Measurements from ENCODE around the gene INSC. TPM values are rescaled to one million over a fixed set of nuclear protein-coding genes. Genes with fewer than 3 reads are reported as not detected.

INSC gene
- total RNA-seq, 6 donors from 2014 or later = 0.14 to 1.7 (median 1.0) TPM; not detected in 3

- WGBS, 2 donors = 2 to 6% methylated on average over 18 to 55 of the region's 60 CpGs
- DNase-seq (peak in 1 of 2 donors; percentile 78), ATAC-seq (ENCODE audit: low FRiP score in 2 of 2) (peak in 1 of 2 donors; percentile 38)
- peaks cover 0 to 4% (median 0%) of the 10 kb centered on the region in 4 donors for H3K9me3 ChIP-seq
- H3K27ac ChIP-seq = no peak within 1 kb of the TSS
- H3K36me3 ChIP-seq = no peaks in the 10 kb centered on the region
- peak within 1 kb of the TSS in 3 of 4 donors; percentile 8 to 36 (median 25) for H3K4me3 ChIP-seq
- peaks cover 0 to 21% (median 7%) of the 10 kb centered on the region in 4 donors for H3K27me3 ChIP-seq
- H3K4me1 ChIP-seq = peaks cover 17 to 20% (median 19%) of the 10 kb centered on the region in 4 donors
- TF ChIP-seq EP300 (IDR thresholded peaks at IDR 0.05) (no peak), POLR2A (IDR thresholded peaks at IDR 0.05) (no peak), POLR2AphosphoS5 (IDR thresholded peaks at IDR 0.05) (no peak), CTCF (IDR thresholded peaks at IDR 0.05) (no peak)
Observed at GRCh38 chr11:15073361-15074205, 41.1 kb upstream of the INSC start, which contains the start of gene CALCB. Gene CALCB (plus strand): TSS chr11:15073593. CDS start chr11:15074719, 1,126 bp downstream.

GRCh38 chr11:15074206-15075161 is 40.2 kb upstream of the INSC start:
- peak; percentile 85 for ATAC-seq (ENCODE audit: low FRiP score in 2 of 2)
- H3K36me3 ChIP-seq = no peaks in the 10 kb centered on the region
- peaks cover 0 to 4% (median 0%) of the 10 kb centered on the region in 4 donors for H3K9me3 ChIP-seq
- peak overlapping the region in 3 of 4 donors; percentile 8 to 36 (median 25) for H3K4me3 ChIP-seq
- peak; percentile 78 to 91 for DNase-seq
- WGBS, 2 donors = 7% methylated on average over 29 to 33 of the region's 33 CpGs
- peaks cover 0 to 21% (median 7%) of the 10 kb centered on the region in 4 donors for H3K27me3 ChIP-seq
- TF ChIP-seq POLR2A (IDR thresholded peaks at IDR 0.05) = no peak
- TF ChIP-seq CTCF (IDR thresholded peaks at IDR 0.05) = peak; percentile 57 to 78 (median 62)
- no peak for TF ChIP-seq EP300 (IDR thresholded peaks at IDR 0.05)
- peaks cover 17 to 20% (median 19%) of the 10 kb centered on the region in 4 donors for H3K4me1 ChIP-seq
- H3K27ac ChIP-seq = no peak overlapping the region

GRCh38 chr11:15075162-15075526 is 39.6 kb upstream of the INSC start:
- Histone ChIP-seq H3K27me3 (peaks cover 0 to 21% (median 7%) of the 10 kb centered on the region in 4 donors), H3K4me1 (peaks cover 17 to 20% (median 19%) of the 10 kb centered on the region in 4 donors), H3K4me3 (no peak overlapping the region), H3K9me3 (no peaks in the 10 kb centered on the region), H3K27ac (no peak overlapping the region), H3K36me3 (no peaks in the 10 kb centered on the region)
- no peak for DNase-seq
- TF ChIP-seq CTCF (IDR thresholded peaks at IDR 0.05) (peak in 1 of 6 experiments; percentile 5), POLR2AphosphoS5 (IDR thresholded peaks at IDR 0.05) (no peak), POLR2A (IDR thresholded peaks at IDR 0.05) (no peak), EP300 (IDR thresholded peaks at IDR 0.05) (no peak)
- WGBS, 2 donors = 42 to 69% methylated on average over 2 to 4 of the region's 4 CpGs
- no peak for ATAC-seq (ENCODE audit: low FRiP score in 2 of 2)

GRCh38 chr11:15091175-15091574 is 23.5 kb upstream of the INSC start:
- H3K27ac ChIP-seq = no peak overlapping the region
- no peak overlapping the region for H3K4me3 ChIP-seq
- no peak for ATAC-seq (ENCODE audit: low FRiP score in 2 of 2)
- no peaks in the 10 kb centered on the region for H3K27me3 ChIP-seq
- no peaks in the 10 kb centered on the region for H3K9me3 ChIP-seq
- H3K36me3 ChIP-seq = no peaks in the 10 kb centered on the region
- DNase-seq = no peak
- no peak for TF ChIP-seq POLR2A (IDR thresholded peaks at IDR 0.05)
- no peak for TF ChIP-seq POLR2AphosphoS5 (IDR thresholded peaks at IDR 0.05)
- TF ChIP-seq EP300 (IDR thresholded peaks at IDR 0.05) = no peak
- H3K4me1 ChIP-seq = no peaks in the 10 kb centered on the region

GRCh38 chr11:15091625-15092024 is 23.1 kb upstream of the INSC start:
- no peak for ATAC-seq (ENCODE audit: low FRiP score in 2 of 2)
- Histone ChIP-seq H3K27me3 (no peaks in the 10 kb centered on the region), H3K27ac (no peak overlapping the region), H3K36me3 (no peaks in the 10 kb centered on the region), H3K4me1 (no peaks in the 10 kb centered on the region), H3K9me3 (no peaks in the 10 kb centered on the region), H3K4me3 (no peak overlapping the region)
- DNase-seq = no peak
- TF ChIP-seq EP300 (IDR thresholded peaks at IDR 0.05) (no peak), CTCF (IDR thresholded peaks at IDR 0.05) (no peak), POLR2A (IDR thresholded peaks at IDR 0.05) (no peak), POLR2AphosphoS5 (IDR thresholded peaks at IDR 0.05) (no peak)
- WGBS, 2 donors = 75 to 80% methylated on average over 1 of the region's 1 CpG
